ENCODE measurements around the gene IGFALS. TPM values are rescaled to one million over a fixed set of nuclear protein-coding genes. Genes with fewer than 3 reads are reported as not detected.
A peak's percentile ranks its signal among the peaks of the same experiment; 100 is the strongest.
"Not testable (repeated sequence)": the region's sequence is repeated elsewhere in the genome, so short reads cannot be mapped to it uniquely, and the experiment has no call there.

IGFALS gene
- polyA plus RNA-seq, 1 donor from 2014 or later = not detected

- Mint-ChIP-seq H3K27ac (no peak overlapping the region), H3K9me3 (peaks cover 0 to 2% (median 0%) of the 10 kb centered on the region in 3 donors), H3K4me3 (no peak overlapping the region), H3K4me1 (peaks cover 0 to 5% (median 0%) of the 10 kb centered on the region in 3 donors), H3K27me3 (no peaks in the 10 kb centered on the region), H3K36me3 (peaks cover 8% of the 10 kb centered on the region)
These were observed 15.2 kb upstream of the IGFALS start for GRCh38 chr16:1808691-1809090.

- H3K4me3 Mint-ChIP-seq = no peak overlapping the region
These were observed 14.1 kb upstream of the IGFALS start for GRCh38 chr16:1807626-1808025.

GRCh38 chr16:1800701-1801100 lies 7.2 kb upstream of the IGFALS start:
- H3K27ac Mint-ChIP-seq = no peak overlapping the region
- no peaks in the 10 kb centered on the region for H3K4me1 Mint-ChIP-seq
- H3K27me3 Mint-ChIP-seq = no peaks in the 10 kb centered on the region
- H3K4me3 Mint-ChIP-seq = no peak overlapping the region
- peaks cover 0 to 20% (median 4%) of the 10 kb centered on the region in 3 donors for H3K9me3 Mint-ChIP-seq
- peaks cover 5% of the 10 kb centered on the region for H3K36me3 Mint-ChIP-seq

More at GRCh38 chr16:1807626-1808025, 14.1 kb upstream of the IGFALS start:
- H3K4me1 Mint-ChIP-seq = no peaks in the 10 kb centered on the region
- H3K27ac Mint-ChIP-seq = no peak overlapping the region
- H3K36me3 Mint-ChIP-seq = peaks cover 8% of the 10 kb centered on the region
- no peaks in the 10 kb centered on the region for H3K27me3 Mint-ChIP-seq
- peaks cover 0 to 2% (median 0%) of the 10 kb centered on the region in 3 donors for H3K9me3 Mint-ChIP-seq

GRCh38 chr16:1799263-1799662 lies 5.8 kb upstream of the IGFALS start:
- Mint-ChIP-seq H3K4me3 (peak overlapping the region in 1 of 4 donors; percentile 17), H3K9me3 (peaks cover 0 to 20% (median 4%) of the 10 kb centered on the region in 3 donors), H3K27ac (peak overlapping the region in 1 of 3 donors; percentile 53)
- H3K4me1 Mint-ChIP-seq, H3K36me3 Mint-ChIP-seq, H3K27me3 Mint-ChIP-seq: not testable (repeated sequence)

- Mint-ChIP-seq H3K4me3 (no peak overlapping the region), H3K27ac (no peak overlapping the region)
These were observed 1.6 kb upstream of the IGFALS start for GRCh38 chr16:1794908-1795666.

GRCh38 chr16:1794221-1794871 lies 841 bp upstream of the IGFALS start:
- Mint-ChIP-seq H3K9me3 (peaks cover 0 to 11% (median 1%) of the 10 kb centered on the region in 3 donors), H3K36me3 (peaks cover 2% of the 10 kb centered on the region), H3K4me3 (no peak overlapping the region), H3K27ac (no peak overlapping the region), H3K4me1 (no peaks in the 10 kb centered on the region), H3K27me3 (no peaks in the 10 kb centered on the region)

More at GRCh38 chr16:1794908-1795666, 1.6 kb upstream of the IGFALS start:
- Mint-ChIP-seq H3K36me3 (peaks cover 2% of the 10 kb centered on the region), H3K27me3 (no peaks in the 10 kb centered on the region), H3K4me1 (no peaks in the 10 kb centered on the region), H3K9me3 (peaks cover 0 to 14% (median 1%) of the 10 kb centered on the region in 3 donors)

- H3K27ac Mint-ChIP-seq = peak overlapping the region in 1 of 3 donors; percentile 39
- peaks cover 0 to 5% (median 1%) of the 10 kb centered on the region in 3 donors for H3K9me3 Mint-ChIP-seq
- peaks cover 4% of the 10 kb centered on the region for H3K36me3 Mint-ChIP-seq
- H3K4me1 Mint-ChIP-seq = peaks cover 0 to 4% (median 0%) of the 10 kb centered on the region in 3 donors
- no peaks in the 10 kb centered on the region for H3K27me3 Mint-ChIP-seq
- H3K4me3 Mint-ChIP-seq = no peak overlapping the region
These were observed 498 bp downstream of the IGFALS start for GRCh38 chr16:1792836-1793577.

GRCh38 chr16:1791943-1792812 lies 1.3 kb downstream of the IGFALS start:
- no peak overlapping the region for H3K4me3 Mint-ChIP-seq
- H3K9me3 Mint-ChIP-seq = peaks cover 0 to 4% (median 0%) of the 10 kb centered on the region in 3 donors
- H3K4me1 Mint-ChIP-seq = peaks cover 0 to 4% (median 0%) of the 10 kb centered on the region in 3 donors
- H3K27ac Mint-ChIP-seq = peak overlapping the region in 1 of 3 donors; percentile 39
- H3K36me3 Mint-ChIP-seq = peaks cover 2% of the 10 kb centered on the region
- H3K27me3 Mint-ChIP-seq = no peaks in the 10 kb centered on the region

GRCh38 chr16:1791256-1791942 lies 2.1 kb downstream of the IGFALS start:
- Mint-ChIP-seq H3K9me3 (no peaks in the 10 kb centered on the region), H3K4me1 (peaks cover 0 to 4% (median 0%) of the 10 kb centered on the region in 3 donors), H3K4me3 (no peak overlapping the region), H3K27me3 (no peaks in the 10 kb centered on the region), H3K27ac (no peak overlapping the region), H3K36me3 (peaks cover 2% of the 10 kb centered on the region)

- H3K9me3 Mint-ChIP-seq = no peaks in the 10 kb centered on the region
- peaks cover 0 to 4% (median 0%) of the 10 kb centered on the region in 3 donors for H3K4me1 Mint-ChIP-seq
- H3K4me3 Mint-ChIP-seq = no peak overlapping the region
- H3K36me3 Mint-ChIP-seq = peaks cover 2% of the 10 kb centered on the region
- H3K27me3 Mint-ChIP-seq = no peaks in the 10 kb centered on the region
- no peak overlapping the region for H3K27ac Mint-ChIP-seq
These were observed 2.8 kb downstream of the IGFALS start for GRCh38 chr16:1790611-1791255.

GRCh38 chr16:1790261-1790610 lies 3.3 kb downstream of the IGFALS start:
- Mint-ChIP-seq H3K27ac (no peak overlapping the region), H3K27me3 (no peaks in the 10 kb centered on the region), H3K4me3 (no peak overlapping the region), H3K4me1 (peaks cover 0 to 4% (median 0%) of the 10 kb centered on the region in 3 donors), H3K36me3 (peaks cover 2% of the 10 kb centered on the region), H3K9me3 (no peaks in the 10 kb centered on the region)

- Mint-ChIP-seq H3K36me3 (peaks cover 2% of the 10 kb centered on the region), H3K4me1 (peaks cover 0 to 6% (median 2%) of the 10 kb centered on the region in 3 donors), H3K4me3 (no peak overlapping the region), H3K27me3 (no peaks in the 10 kb centered on the region), H3K9me3 (no peaks in the 10 kb centered on the region), H3K27ac (no peak overlapping the region)
These were observed 3.9 kb downstream of the IGFALS start for GRCh38 chr16:1789643-1790045.

- Mint-ChIP-seq H3K27ac (no peak overlapping the region), H3K36me3 (peaks cover 2% of the 10 kb centered on the region), H3K4me1 (peaks cover 0 to 6% (median 2%) of the 10 kb centered on the region in 3 donors), H3K4me3 (peak overlapping the region in 3 of 4 donors; percentile 5 to 72 (median 66)), H3K9me3 (no peaks in the 10 kb centered on the region), H3K27me3 (no peaks in the 10 kb centered on the region)
These were observed 4.8 kb downstream of the IGFALS start for GRCh38 chr16:1788708-1789100.

Data from IgD-negative memory B cell (primary cell).